ENCODE data around the gene CYP4V2.

The CYP4V2 gene

GRCh38 chr4:186191200-186192065, at the start of gene CYP4V2:
TSS of gene CYP4V2 (plus strand) at chr4:186191567. CDS start at chr4:186191824, 257 bp downstream.
- Histone ChIP-seq H3K27me3 (ENCODE audit: control insufficient read depth, insufficient read depth, low read length) (no peaks in the 10 kb centered on the region), H3K36me3 (ENCODE audit: control insufficient read depth, insufficient read depth, low read length) (no peaks in the 10 kb centered on the region), H3K4me3 (ENCODE audit: low read depth, low read length) (peak within 1 kb of the TSS; percentile 73), H3K4me1 (ENCODE audit: control insufficient read depth, insufficient read depth, low read length) (peaks cover 29% of the 10 kb centered on the region), H3K9ac (ENCODE audit: low read depth, low read length) (peak within 1 kb of the TSS; percentile 78), H3K9me3 (ENCODE audit: control insufficient read depth, insufficient read depth, low read length) (no peaks in the 10 kb centered on the region), H3K27ac (ENCODE audit: low read depth, low read length) (peak within 1 kb of the TSS; percentile 92)

- peak overlapping the region; percentile 70 for H3K4me3 ChIP-seq (ENCODE audit: low read depth, low read length)
These were observed 47.0 kb upstream of the CYP4V2 start for GRCh38 chr4:186144198-186144945.

GRCh38 chr4:186144946-186145569, 46.3 kb upstream of the CYP4V2 start:
- peaks cover 34% of the 10 kb centered on the region for H3K4me1 ChIP-seq (ENCODE audit: control insufficient read depth, insufficient read depth, low read length)
- H3K9me3 ChIP-seq (ENCODE audit: control insufficient read depth, insufficient read depth, low read length), result no peaks in the 10 kb centered on the region
- no peak overlapping the region for H3K9ac ChIP-seq (ENCODE audit: low read depth, low read length)
- H3K36me3 ChIP-seq (ENCODE audit: control insufficient read depth, insufficient read depth, low read length), result no peaks in the 10 kb centered on the region
- no peak overlapping the region for H3K27ac ChIP-seq (ENCODE audit: low read depth, low read length)
- peaks cover 30% of the 10 kb centered on the region for H3K27me3 ChIP-seq (ENCODE audit: control insufficient read depth, insufficient read depth, low read length)
- peak overlapping the region; percentile 70 for H3K4me3 ChIP-seq (ENCODE audit: low read depth, low read length)

More at GRCh38 chr4:186144198-186144945, 47.0 kb upstream of the CYP4V2 start:
- Histone ChIP-seq H3K27ac (ENCODE audit: low read depth, low read length) (no peak overlapping the region), H3K27me3 (ENCODE audit: control insufficient read depth, insufficient read depth, low read length) (peaks cover 30% of the 10 kb centered on the region), H3K36me3 (ENCODE audit: control insufficient read depth, insufficient read depth, low read length) (no peaks in the 10 kb centered on the region), H3K9ac (ENCODE audit: low read depth, low read length) (0 out of 2 replicates have a peak overlapping the region, but pooled peaks have one; percentile 11), H3K9me3 (ENCODE audit: control insufficient read depth, insufficient read depth, low read length) (no peaks in the 10 kb centered on the region), H3K4me1 (ENCODE audit: control insufficient read depth, insufficient read depth, low read length) (peaks cover 28% of the 10 kb centered on the region)

GRCh38 chr4:186146458-186146857, 44.9 kb upstream of the CYP4V2 start:
- no peak overlapping the region for H3K4me3 ChIP-seq (ENCODE audit: low read depth, low read length)
- H3K36me3 ChIP-seq (ENCODE audit: control insufficient read depth, insufficient read depth, low read length), result no peaks in the 10 kb centered on the region
- no peak overlapping the region for H3K9ac ChIP-seq (ENCODE audit: low read depth, low read length)
- peaks cover 34% of the 10 kb centered on the region for H3K4me1 ChIP-seq (ENCODE audit: control insufficient read depth, insufficient read depth, low read length)
- H3K9me3 ChIP-seq (ENCODE audit: control insufficient read depth, insufficient read depth, low read length), result no peaks in the 10 kb centered on the region
- H3K27me3 ChIP-seq (ENCODE audit: control insufficient read depth, insufficient read depth, low read length), result peaks cover 30% of the 10 kb centered on the region
- no peak overlapping the region for H3K27ac ChIP-seq (ENCODE audit: low read depth, low read length)

GRCh38 chr4:186148336-186148975, 42.9 kb upstream of the CYP4V2 start:
- Histone ChIP-seq H3K9me3 (ENCODE audit: control insufficient read depth, insufficient read depth, low read length) (no peaks in the 10 kb centered on the region), H3K4me1 (ENCODE audit: control insufficient read depth, insufficient read depth, low read length) (peaks cover 34% of the 10 kb centered on the region), H3K27me3 (ENCODE audit: control insufficient read depth, insufficient read depth, low read length) (peaks cover 30% of the 10 kb centered on the region), H3K36me3 (ENCODE audit: control insufficient read depth, insufficient read depth, low read length) (no peaks in the 10 kb centered on the region; the same call in 1 of the 2 replicates), H3K4me3 (ENCODE audit: low read depth, low read length) (no peak overlapping the region), H3K27ac (ENCODE audit: low read depth, low read length) (no peak overlapping the region), H3K9ac (ENCODE audit: low read depth, low read length) (no peak overlapping the region)

- H3K27me3 ChIP-seq (ENCODE audit: control insufficient read depth, insufficient read depth, low read length), result peaks cover 23% of the 10 kb centered on the region
- H3K27ac ChIP-seq (ENCODE audit: low read depth, low read length), result no peak overlapping the region
- no peak overlapping the region for H3K4me3 ChIP-seq (ENCODE audit: low read depth, low read length)
- peaks cover 30% of the 10 kb centered on the region for H3K4me1 ChIP-seq (ENCODE audit: control insufficient read depth, insufficient read depth, low read length)
- H3K36me3 ChIP-seq (ENCODE audit: control insufficient read depth, insufficient read depth, low read length), result no peaks in the 10 kb centered on the region; the same call in 1 of the 2 replicates
- no peak overlapping the region for H3K9ac ChIP-seq (ENCODE audit: low read depth, low read length)
- no peaks in the 10 kb centered on the region for H3K9me3 ChIP-seq (ENCODE audit: control insufficient read depth, insufficient read depth, low read length)
These were observed 41.5 kb upstream of the CYP4V2 start for GRCh38 chr4:186149872-186150271.

GRCh38 chr4:186150926-186151325, 40.4 kb upstream of the CYP4V2 start:
- H3K9ac ChIP-seq (ENCODE audit: low read depth, low read length), result no peak overlapping the region

GRCh38 chr4:186151499-186151898, 39.9 kb upstream of the CYP4V2 start:
- H3K9ac ChIP-seq (ENCODE audit: low read depth, low read length), result no peak overlapping the region
- H3K27ac ChIP-seq (ENCODE audit: low read depth, low read length), result no peak overlapping the region
- H3K9me3 ChIP-seq (ENCODE audit: control insufficient read depth, insufficient read depth, low read length), result no peaks in the 10 kb centered on the region

More at GRCh38 chr4:186150926-186151325, 40.4 kb upstream of the CYP4V2 start:
- peaks cover 4% of the 10 kb centered on the region; the same call in 1 of the 2 replicates for H3K36me3 ChIP-seq (ENCODE audit: control insufficient read depth, insufficient read depth, low read length)
- H3K27me3 ChIP-seq (ENCODE audit: control insufficient read depth, insufficient read depth, low read length), result peaks cover 12% of the 10 kb centered on the region
- no peaks in the 10 kb centered on the region for H3K9me3 ChIP-seq (ENCODE audit: control insufficient read depth, insufficient read depth, low read length)
- H3K4me3 ChIP-seq (ENCODE audit: low read depth, low read length), result no peak overlapping the region
- H3K27ac ChIP-seq (ENCODE audit: low read depth, low read length), result no peak overlapping the region
- peaks cover 22% of the 10 kb centered on the region for H3K4me1 ChIP-seq (ENCODE audit: control insufficient read depth, insufficient read depth, low read length)

GRCh38 chr4:186158021-186158813, 33.1 kb upstream of the CYP4V2 start:
- H3K9ac ChIP-seq (ENCODE audit: low read depth, low read length), result no peak overlapping the region
- no peaks in the 10 kb centered on the region for H3K4me1 ChIP-seq (ENCODE audit: control insufficient read depth, insufficient read depth, low read length)
- H3K9me3 ChIP-seq (ENCODE audit: control insufficient read depth, insufficient read depth, low read length), result no peaks in the 10 kb centered on the region
- H3K36me3 ChIP-seq (ENCODE audit: control insufficient read depth, insufficient read depth, low read length), result peaks cover 4% of the 10 kb centered on the region
- no peak overlapping the region for H3K27ac ChIP-seq (ENCODE audit: low read depth, low read length)
- H3K4me3 ChIP-seq (ENCODE audit: low read depth, low read length), result no peak overlapping the region
- no peaks in the 10 kb centered on the region for H3K27me3 ChIP-seq (ENCODE audit: control insufficient read depth, insufficient read depth, low read length)

More at GRCh38 chr4:186151499-186151898, 39.9 kb upstream of the CYP4V2 start:
- Histone ChIP-seq H3K4me1 (ENCODE audit: control insufficient read depth, insufficient read depth, low read length) (peaks cover 16% of the 10 kb centered on the region), H3K27me3 (ENCODE audit: control insufficient read depth, insufficient read depth, low read length) (peaks cover 7% of the 10 kb centered on the region), H3K4me3 (ENCODE audit: low read depth, low read length) (no peak overlapping the region), H3K36me3 (ENCODE audit: control insufficient read depth, insufficient read depth, low read length) (peaks cover 4% of the 10 kb centered on the region; the same call in 1 of the 2 replicates)

GRCh38 chr4:186158966-186159365, 32.4 kb upstream of the CYP4V2 start:
- no peaks in the 10 kb centered on the region for H3K9me3 ChIP-seq (ENCODE audit: control insufficient read depth, insufficient read depth, low read length)
- H3K27me3 ChIP-seq (ENCODE audit: control insufficient read depth, insufficient read depth, low read length), result no peaks in the 10 kb centered on the region
- H3K4me1 ChIP-seq (ENCODE audit: control insufficient read depth, insufficient read depth, low read length), result no peaks in the 10 kb centered on the region
- peaks cover 4% of the 10 kb centered on the region; the same call in 1 of the 2 replicates for H3K36me3 ChIP-seq (ENCODE audit: control insufficient read depth, insufficient read depth, low read length)
- H3K27ac ChIP-seq (ENCODE audit: low read depth, low read length), result no peak overlapping the region
- no peak overlapping the region for H3K4me3 ChIP-seq (ENCODE audit: low read depth, low read length)
- H3K9ac ChIP-seq (ENCODE audit: low read depth, low read length), result no peak overlapping the region
